ENCODE data around the gene CAPN15.

DNA sequence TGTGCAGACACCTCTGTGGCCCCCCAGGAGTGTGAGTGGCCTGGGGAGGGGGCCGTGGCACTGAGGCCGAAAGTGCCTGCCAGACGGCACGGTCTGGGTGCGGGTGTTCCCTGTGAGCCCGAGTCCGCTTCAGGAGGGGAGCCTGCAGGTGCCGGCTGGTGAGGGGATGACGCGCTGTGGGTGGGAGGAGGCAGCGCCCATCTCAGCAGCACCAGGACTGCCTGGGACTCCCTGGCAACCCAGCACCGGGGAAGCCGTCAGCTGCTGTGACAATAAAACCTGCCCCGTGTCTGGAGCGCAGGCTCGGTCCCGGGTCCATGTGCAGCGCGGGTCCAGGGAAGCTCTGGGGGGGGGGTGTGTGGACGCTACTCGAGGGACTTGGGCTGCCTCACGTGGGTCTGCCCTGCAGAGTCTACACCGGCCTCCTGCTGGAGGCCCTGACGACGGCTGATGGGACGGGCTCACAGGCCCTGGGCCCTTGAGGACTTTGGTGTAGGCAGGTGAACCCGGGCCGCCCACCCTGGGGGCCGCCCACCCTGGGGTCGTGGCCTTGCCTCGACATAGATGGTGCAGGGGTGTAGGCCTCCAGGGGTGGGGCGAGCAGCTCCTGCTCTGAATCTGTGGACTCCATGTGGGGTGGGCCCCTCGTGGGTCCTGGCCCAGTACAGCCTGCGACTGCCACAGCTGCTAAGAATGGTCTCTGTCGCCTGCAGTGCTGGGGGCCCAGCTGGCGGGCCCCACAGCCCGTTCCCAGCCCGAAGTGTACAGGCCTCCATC is 56.5 kb downstream of the CAPN15 start:
- TF ChIP-seq, protein P1, sequence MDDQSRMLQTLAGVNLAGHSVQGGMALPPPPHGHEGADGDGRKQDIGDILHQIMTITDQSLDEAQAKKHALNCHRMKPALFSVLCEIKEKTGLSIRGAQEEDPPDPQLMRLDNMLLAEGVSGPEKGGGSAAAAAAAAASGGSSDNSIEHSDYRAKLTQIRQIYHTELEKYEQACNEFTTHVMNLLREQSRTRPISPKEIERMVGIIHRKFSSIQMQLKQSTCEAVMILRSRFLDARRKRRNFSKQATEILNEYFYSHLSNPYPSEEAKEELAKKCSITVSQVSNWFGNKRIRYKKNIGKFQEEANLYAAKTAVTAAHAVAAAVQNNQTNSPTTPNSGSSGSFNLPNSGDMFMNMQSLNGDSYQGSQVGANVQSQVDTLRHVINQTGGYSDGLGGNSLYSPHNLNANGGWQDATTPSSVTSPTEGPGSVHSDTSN (IDR thresholded peaks at IDR 0.05): no peak
- TF ChIP-seq EHF (CRISPR knock-in tag; IDR thresholded peaks at IDR 0.05) (no peak), BHLHE40 (IDR thresholded peaks at IDR 0.05; ENCODE audit: low read depth, low read length) (no peak)
